Measurements from ENCODE around the gene CD74. TPM values are rescaled to one million over a fixed set of nuclear protein-coding genes. Genes with fewer than 3 reads are reported as not detected.

The CD74 gene
- total and polyA plus RNA-seq, 10 of the 15 experiments (the other 5 are each of a cell fraction or from before 2014, with no cell fraction given), result 1,387 to 11,063 (median 3,922) TPM

DNA sequence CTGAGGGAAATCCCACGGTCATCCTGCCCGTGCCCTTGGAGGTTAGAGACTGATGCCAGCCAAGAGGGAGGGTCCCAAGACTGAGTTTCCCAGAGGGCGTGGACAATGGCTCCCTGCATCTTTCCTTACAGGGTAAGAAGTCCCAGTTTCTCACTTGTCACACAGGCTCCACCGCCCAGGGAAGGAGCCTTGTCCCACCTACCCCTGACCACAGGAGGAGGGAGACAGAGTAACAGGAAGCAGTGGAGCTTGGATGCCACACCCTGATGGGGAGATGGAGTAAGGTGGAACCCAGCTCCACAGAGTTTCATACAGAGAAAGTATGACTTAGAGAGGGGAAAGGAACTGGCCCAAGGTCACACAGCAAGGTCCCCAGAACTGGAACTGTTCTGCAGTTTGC lies 9.4 kb upstream of the CD74 start:
- no peaks in the 10 kb centered on the region for H4K20me1 ChIP-seq (ENCODE audit: control insufficient read depth, insufficient read depth)
- H3K36me3 ChIP-seq (ENCODE audit: control insufficient read depth in 2 of 2, insufficient read depth in 2 of 2, low read length in 1 of 2), result no peaks in the 10 kb centered on the region
- no peak overlapping the region for H3K4me2 ChIP-seq (ENCODE audit: control insufficient read depth, insufficient read depth)
- CTCF ChIA-PET, result interaction anchor here (1.8 kb wide), 1 partner anchor 11 kb away, joined by 5 read pairs; no protein-coding TSS in a partner anchor
- intact Hi-C loops (cut with micrococcal nuclease; ENCODE audit: unreplicated experiment) (no loop called here), in situ Hi-C loops (cut with MboI) (no loop called here)
- POLR2A ChIA-PET, result interaction anchor here (2.4 to 3.1 kb wide), 2 partner anchors 9 to 10 kb away, joined by 11 to 12 read pairs; partner anchors contain the start of gene CD74
- FAIRE-seq, result no peak
- RAD21 ChIA-PET (ENCODE audit: unreplicated experiment), result interaction anchor here (0.9 to 1.9 kb wide), 3 partner anchors 9 to 24 kb away, joined by 3 to 4 read pairs (median 4); partner anchors contain the start of gene CD74
- H3K79me2 ChIP-seq (ENCODE audit: control insufficient read depth, insufficient read depth, low read length), result no peaks in the 10 kb centered on the region; the same call in 1 of the 2 replicates
- DNase-seq (ENCODE audit: low read depth, low spot score), result no peak
- no peaks in the 10 kb centered on the region for H3K9me3 ChIP-seq (replicated peaks; ENCODE audit: control insufficient read depth, insufficient read depth, low read length)
- no peak overlapping the region for H3K9ac ChIP-seq (ENCODE audit: control insufficient read depth, insufficient read depth, low read length)
- BruUV-seq (replicated peaks), result no TSS peak
- no peak for TF ChIP-seq GABPA (IDR thresholded peaks at IDR 0.05; ENCODE audit: low read depth)
- TF ChIP-seq CBFB (IDR thresholded peaks at IDR 0.05; ENCODE audit: low read depth), result no peak
- no peak for TF ChIP-seq NR2C2 (IDR thresholded peaks at IDR 0.05; ENCODE audit: borderline replicate concordance, control insufficient read depth, insufficient read length, low read depth)
- TF ChIP-seq SMAD5 (IDR thresholded peaks at IDR 0.05; ENCODE audit: low read depth), result no peak
- no peak for TF ChIP-seq ATF7 (IDR thresholded peaks at IDR 0.05; ENCODE audit: low read depth)
- TF ChIP-seq, protein P1, sequence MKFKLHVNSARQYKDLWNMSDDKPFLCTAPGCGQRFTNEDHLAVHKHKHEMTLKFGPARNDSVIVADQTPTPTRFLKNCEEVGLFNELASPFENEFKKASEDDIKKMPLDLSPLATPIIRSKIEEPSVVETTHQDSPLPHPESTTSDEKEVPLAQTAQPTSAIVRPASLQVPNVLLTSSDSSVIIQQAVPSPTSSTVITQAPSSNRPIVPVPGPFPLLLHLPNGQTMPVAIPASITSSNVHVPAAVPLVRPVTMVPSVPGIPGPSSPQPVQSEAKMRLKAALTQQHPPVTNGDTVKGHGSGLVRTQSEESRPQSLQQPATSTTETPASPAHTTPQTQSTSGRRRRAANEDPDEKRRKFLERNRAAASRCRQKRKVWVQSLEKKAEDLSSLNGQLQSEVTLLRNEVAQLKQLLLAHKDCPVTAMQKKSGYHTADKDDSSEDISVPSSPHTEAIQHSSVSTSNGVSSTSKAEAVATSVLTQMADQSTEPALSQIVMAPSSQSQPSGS (IDR thresholded peaks at IDR 0.05; ENCODE audit: low read length), result no peak
- TF ChIP-seq MTA2 (IDR thresholded peaks at IDR 0.05; ENCODE audit: low read depth), result no peak
- TF ChIP-seq, protein P2, sequence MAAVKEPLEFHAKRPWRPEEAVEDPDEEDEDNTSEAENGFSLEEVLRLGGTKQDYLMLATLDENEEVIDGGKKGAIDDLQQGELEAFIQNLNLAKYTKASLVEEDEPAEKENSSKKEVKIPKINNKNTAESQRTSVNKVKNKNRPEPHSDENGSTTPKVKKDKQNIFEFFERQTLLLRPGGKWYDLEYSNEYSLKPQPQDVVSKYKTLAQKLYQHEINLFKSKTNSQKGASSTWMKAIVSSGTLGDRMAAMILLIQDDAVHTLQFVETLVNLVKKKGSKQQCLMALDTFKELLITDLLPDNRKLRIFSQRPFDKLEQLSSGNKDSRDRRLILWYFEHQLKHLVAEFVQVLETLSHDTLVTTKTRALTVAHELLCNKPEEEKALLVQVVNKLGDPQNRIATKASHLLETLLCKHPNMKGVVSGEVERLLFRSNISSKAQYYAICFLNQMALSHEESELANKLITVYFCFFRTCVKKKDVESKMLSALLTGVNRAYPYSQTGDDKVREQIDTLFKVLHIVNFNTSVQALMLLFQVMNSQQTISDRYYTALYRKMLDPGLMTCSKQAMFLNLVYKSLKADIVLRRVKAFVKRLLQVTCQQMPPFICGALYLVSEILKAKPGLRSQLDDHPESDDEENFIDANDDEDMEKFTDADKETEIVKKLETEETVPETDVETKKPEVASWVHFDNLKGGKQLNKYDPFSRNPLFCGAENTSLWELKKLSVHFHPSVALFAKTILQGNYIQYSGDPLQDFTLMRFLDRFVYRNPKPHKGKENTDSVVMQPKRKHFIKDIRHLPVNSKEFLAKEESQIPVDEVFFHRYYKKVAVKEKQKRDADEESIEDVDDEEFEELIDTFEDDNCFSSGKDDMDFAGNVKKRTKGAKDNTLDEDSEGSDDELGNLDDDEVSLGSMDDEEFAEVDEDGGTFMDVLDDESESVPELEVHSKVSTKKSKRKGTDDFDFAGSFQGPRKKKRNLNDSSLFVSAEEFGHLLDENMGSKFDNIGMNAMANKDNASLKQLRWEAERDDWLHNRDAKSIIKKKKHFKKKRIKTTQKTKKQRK (IDR thresholded peaks at IDR 0.05; ENCODE audit: low read depth, low read length), result no peak
- WGBS (ENCODE audit: insufficient coverage, insufficient replicate concordance, low lambda C conversion rate, missing lambda C conversion rate), result 59% methylated on average over 4 of the region's 4 CpGs
- no peak for ATAC-seq
- H3K4me1 ChIP-seq (ENCODE audit: control insufficient read depth, insufficient read depth, low read length), result peaks cover 7% of the 10 kb centered on the region
- no peak overlapping the region for H3K27ac ChIP-seq (ENCODE audit: control insufficient read depth, insufficient read depth)
- no peak overlapping the region for H3K4me3 ChIP-seq
- SMC1A ChIA-PET (ENCODE audit: uncharacterized antibody, unreplicated experiment), result interaction anchor here (4.2 kb wide), 1 partner anchor 10 kb away, joined by 23 read pairs; the partner anchor contains the start of gene CD74
- H3K27me3 ChIP-seq (replicated peaks in 1 of 2; ENCODE audit: control insufficient read depth in 2 of 2, insufficient read depth in 2 of 2, low read length in 1 of 2), result no peaks in the 10 kb centered on the region
- no peak overlapping the region for H2AFZ ChIP-seq (ENCODE audit: control insufficient read depth, low read depth, low read length)

Measured in GM12878 (cell line).